Panc1 (cell line): Measurements from ENCODE around the gene CA5B.

Experiments used
- CTCF ChIP-seq: fragments of 450-650 bp; IDR thresholded peaks from 2 replicates; pipeline ENCODE4 v1.5.1; 2017; ENCODE audit warnings: mild to moderate bottlenecking
- POLR2AphosphoS5 ChIP-seq: IDR thresholded peaks from 2 replicates; pipeline ENCODE4 v1.6.1; 2012; ENCODE audit warnings: mild to moderate bottlenecking, low read depth, low read length, moderate library complexity
- TF ChIP-seq, protein P1 (sequence below), 2 experiments: IDR thresholded peaks; 2 replicates each; pipeline ENCODE4 v1.6.1; 2011 to 2012; ENCODE audit warnings: low read depth in 2 of 2, control low read depth in 1 of 2, low read length in 1 of 2, mild to moderate bottlenecking in 1 of 2, moderate library complexity in 1 of 2; ENCODE audit not compliant: insufficient read depth in 1 of 2

- no peak for TF ChIP-seq CTCF
- TF ChIP-seq, protein P1, sequence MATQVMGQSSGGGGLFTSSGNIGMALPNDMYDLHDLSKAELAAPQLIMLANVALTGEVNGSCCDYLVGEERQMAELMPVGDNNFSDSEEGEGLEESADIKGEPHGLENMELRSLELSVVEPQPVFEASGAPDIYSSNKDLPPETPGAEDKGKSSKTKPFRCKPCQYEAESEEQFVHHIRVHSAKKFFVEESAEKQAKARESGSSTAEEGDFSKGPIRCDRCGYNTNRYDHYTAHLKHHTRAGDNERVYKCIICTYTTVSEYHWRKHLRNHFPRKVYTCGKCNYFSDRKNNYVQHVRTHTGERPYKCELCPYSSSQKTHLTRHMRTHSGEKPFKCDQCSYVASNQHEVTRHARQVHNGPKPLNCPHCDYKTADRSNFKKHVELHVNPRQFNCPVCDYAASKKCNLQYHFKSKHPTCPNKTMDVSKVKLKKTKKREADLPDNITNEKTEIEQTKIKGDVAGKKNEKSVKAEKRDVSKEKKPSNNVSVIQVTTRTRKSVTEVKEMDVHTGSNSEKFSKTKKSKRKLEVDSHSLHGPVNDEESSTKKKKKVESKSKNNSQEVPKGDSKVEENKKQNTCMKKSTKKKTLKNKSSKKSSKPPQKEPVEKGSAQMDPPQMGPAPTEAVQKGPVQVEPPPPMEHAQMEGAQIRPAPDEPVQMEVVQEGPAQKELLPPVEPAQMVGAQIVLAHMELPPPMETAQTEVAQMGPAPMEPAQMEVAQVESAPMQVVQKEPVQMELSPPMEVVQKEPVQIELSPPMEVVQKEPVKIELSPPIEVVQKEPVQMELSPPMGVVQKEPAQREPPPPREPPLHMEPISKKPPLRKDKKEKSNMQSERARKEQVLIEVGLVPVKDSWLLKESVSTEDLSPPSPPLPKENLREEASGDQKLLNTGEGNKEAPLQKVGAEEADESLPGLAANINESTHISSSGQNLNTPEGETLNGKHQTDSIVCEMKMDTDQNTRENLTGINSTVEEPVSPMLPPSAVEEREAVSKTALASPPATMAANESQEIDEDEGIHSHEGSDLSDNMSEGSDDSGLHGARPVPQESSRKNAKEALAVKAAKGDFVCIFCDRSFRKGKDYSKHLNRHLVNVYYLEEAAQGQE (IDR thresholded peaks at IDR 0.05; ENCODE audit: insufficient read depth in 1 of 2, low read depth in 2 of 2, low read length in 1 of 2) = no peak
- no peak for TF ChIP-seq POLR2AphosphoS5
Measured at GRCh38 chrX:15714529-15714928, 23.5 kb upstream of the CA5B start.
